ENCODE measurements around the gene GALNT14.

Gene GALNT14

DNA sequence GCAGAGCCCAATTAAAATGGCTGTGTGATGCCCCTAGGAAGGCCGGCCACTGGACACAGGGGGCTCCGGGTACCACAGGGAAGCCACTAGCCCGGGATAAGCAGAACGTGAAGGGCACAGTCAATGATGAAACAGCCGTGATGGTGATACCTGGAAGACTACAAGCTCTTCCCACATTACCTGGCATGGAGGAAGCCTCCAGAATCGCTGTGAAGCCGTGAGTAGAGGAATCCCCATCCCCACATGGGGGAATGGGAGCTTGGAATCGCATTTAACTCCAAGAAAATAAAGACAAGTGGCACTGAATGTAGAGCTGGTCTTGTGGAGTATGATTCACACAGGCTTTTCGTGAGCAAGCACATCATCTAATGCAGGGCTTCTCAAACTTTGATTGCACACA is 16.1 kb downstream of the GALNT14 start:
- H3K27ac ChIP-seq: no peak overlapping the region
- no peak for TF ChIP-seq CTCF (IDR thresholded peaks at IDR 0.05)
- no peak for TF ChIP-seq ZFX (IDR thresholded peaks at IDR 0.05; ENCODE audit: borderline replicate concordance)

DNA sequence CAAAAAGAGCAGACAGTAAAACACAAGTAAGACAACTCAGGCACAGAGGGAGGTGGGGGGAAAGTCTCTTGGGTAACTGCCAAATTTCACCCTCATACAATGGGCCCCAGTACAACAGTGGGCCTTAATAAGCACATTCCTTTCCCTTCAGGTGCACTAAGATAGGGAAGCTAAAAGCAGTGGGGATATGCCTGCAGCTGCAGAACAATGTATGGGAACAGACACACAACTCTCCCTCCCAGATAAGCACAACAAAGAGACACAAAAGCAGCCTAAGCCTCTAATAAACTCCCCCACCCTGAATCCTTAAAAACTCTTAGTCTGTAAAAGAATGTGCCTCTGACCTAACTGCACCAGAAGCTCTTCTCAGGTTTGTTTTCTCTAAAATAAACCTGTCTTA is 24.5 kb downstream of the GALNT14 start:
- TF ChIP-seq ZFX (IDR thresholded peaks at IDR 0.05; ENCODE audit: borderline replicate concordance) (no peak), CTCF (IDR thresholded peaks at IDR 0.05) (no peak)
- no peak overlapping the region for H3K27ac ChIP-seq

- no peak for TF ChIP-seq CTCF (IDR thresholded peaks at IDR 0.05)
- TF ChIP-seq ZFX (IDR thresholded peaks at IDR 0.05; ENCODE audit: borderline replicate concordance): no peak
Observed at GRCh38 chr2:31112544-31112943, 25.7 kb downstream of the GALNT14 start.

DNA sequence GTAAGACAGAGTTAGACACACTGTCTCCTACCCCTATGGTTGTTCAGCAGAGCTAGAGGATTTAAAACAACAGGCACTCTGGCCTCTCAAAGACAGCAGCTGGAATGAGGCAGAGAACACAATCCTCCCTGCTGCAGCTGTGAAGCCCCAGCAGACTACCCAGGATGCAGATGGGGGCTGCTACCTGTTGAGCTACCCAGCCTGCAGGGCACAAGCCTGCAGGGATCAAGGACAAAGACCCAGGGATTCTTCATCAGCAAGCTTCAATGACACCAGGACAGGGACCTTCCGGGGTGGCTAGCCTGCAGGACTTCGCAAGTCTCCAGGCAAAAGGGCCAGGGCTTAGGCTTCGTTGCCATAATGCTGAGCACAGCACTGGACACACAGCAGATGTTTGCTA is 27.2 kb downstream of the GALNT14 start:
- TF ChIP-seq CTCF (IDR thresholded peaks at IDR 0.05) (no peak), ZFX (IDR thresholded peaks at IDR 0.05; ENCODE audit: borderline replicate concordance) (no peak)
- no peak overlapping the region for H3K27ac ChIP-seq

More at GRCh38 chr2:31112544-31112943, 25.7 kb downstream of the GALNT14 start:
- no peak overlapping the region for H3K27ac ChIP-seq

DNA sequence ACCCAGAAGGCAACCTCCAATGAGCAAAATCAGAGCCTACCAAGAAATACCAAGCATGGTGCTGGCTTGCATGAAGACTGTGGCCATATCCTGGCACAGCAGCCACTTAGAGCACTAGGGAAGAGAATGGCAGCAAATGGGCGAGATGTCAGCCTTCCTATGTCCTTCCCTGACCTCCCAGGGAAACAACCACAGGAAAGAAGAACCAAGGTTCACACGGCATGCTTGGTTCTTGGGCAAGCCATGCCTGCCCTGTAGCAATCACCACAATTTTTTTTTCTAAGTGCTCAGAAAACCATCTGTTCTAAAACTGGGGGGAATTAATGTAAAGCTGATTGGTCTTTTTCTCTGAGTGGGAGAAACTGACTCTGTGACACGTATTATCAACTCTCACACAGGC is 27.8 kb downstream of the GALNT14 start:
- no peak overlapping the region for H3K27ac ChIP-seq
- TF ChIP-seq CTCF (IDR thresholded peaks at IDR 0.05) (no peak), ZFX (IDR thresholded peaks at IDR 0.05; ENCODE audit: borderline replicate concordance) (no peak)

GRCh38 chr2:31109633-31110192 is 28.5 kb downstream of the GALNT14 start:
- TF ChIP-seq CTCF (IDR thresholded peaks at IDR 0.05) (no peak), ZFX (IDR thresholded peaks at IDR 0.05; ENCODE audit: borderline replicate concordance) (no peak)

DNA sequence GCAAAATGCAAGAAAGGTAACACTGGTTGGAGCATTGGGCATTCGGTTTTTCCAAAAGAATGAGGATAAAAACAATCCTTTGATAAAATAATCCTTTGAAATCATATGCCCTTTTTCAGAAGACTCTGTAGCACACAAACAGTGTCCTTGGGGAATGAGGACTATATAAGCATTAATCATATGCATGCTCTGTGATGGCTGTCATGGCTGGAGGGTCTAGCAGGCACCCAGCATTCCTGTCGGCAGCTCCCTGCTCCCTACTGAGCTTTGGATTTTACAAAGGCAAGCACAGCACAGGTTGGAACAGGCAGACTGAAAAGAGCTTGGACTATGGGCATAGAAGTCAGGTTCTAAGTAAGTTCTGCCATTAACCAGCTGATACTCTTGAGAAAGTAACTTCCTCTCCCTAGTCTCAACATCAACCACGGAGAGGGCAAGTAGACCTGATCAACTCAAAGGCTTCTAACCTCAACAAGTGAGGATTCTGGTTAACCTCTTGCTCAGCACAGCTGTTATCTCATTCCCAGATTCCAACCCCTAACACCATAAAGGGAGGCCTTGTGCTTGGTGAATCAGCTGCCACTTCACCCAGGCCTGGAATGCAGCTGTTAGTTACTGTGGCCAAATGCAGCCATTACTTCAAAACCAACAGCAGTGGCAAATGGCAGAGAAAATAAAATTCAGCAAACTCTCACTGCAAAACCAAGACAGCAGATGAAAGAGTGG is 29.5 kb downstream of the GALNT14 start:
- H3K27ac ChIP-seq: no peak overlapping the region
- no peak for TF ChIP-seq CTCF (IDR thresholded peaks at IDR 0.05)
- no peak for TF ChIP-seq ZFX (IDR thresholded peaks at IDR 0.05; ENCODE audit: borderline replicate concordance)

More at GRCh38 chr2:31109633-31110192, 28.5 kb downstream of the GALNT14 start:
- no peak overlapping the region for H3K27ac ChIP-seq

Data from 22Rv1 (cell line).